ENCODE data around the gene ZSCAN16.

Gene ZSCAN16

DNA sequence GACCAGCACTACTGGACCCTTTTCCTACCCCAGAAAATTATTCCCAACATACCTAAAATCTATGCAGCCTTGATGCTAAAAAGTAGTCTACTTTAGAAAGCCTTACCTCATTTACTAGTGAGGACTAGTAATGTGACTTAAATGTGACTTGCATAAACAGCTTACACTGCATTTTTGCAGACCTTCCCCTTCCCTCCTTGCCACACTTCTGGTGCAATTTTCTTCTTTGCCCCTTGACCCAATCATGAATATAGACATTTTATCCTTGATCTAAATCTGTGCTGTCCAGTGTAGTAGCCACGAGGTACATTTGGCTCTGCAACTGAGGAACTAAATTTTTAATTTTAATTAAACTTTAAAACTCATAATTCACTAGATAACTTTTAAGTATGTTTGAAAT is 10.3 kb downstream of the ZSCAN16 start:
- Histone ChIP-seq H3K4me3 (no peak overlapping the region), H3K27me3 (no peaks in the 10 kb centered on the region), H3K9me3 (no peaks in the 10 kb centered on the region), H3K27ac (no peak overlapping the region), H3K36me3 (peaks cover 0 to 9% (median 2%) of the 10 kb centered on the region in 3 donors), H3K4me1 (peaks cover 0 to 30% (median 13%) of the 10 kb centered on the region in 4 donors)
- intact Hi-C loops (cut with DNase I; ENCODE audit: low total_unique reads) = loop anchor here (5.0 kb wide), 1 partner anchor 223 kb away; no protein-coding TSS in a partner anchor
- DNase-seq = no peak
- TF ChIP-seq, protein P1, sequence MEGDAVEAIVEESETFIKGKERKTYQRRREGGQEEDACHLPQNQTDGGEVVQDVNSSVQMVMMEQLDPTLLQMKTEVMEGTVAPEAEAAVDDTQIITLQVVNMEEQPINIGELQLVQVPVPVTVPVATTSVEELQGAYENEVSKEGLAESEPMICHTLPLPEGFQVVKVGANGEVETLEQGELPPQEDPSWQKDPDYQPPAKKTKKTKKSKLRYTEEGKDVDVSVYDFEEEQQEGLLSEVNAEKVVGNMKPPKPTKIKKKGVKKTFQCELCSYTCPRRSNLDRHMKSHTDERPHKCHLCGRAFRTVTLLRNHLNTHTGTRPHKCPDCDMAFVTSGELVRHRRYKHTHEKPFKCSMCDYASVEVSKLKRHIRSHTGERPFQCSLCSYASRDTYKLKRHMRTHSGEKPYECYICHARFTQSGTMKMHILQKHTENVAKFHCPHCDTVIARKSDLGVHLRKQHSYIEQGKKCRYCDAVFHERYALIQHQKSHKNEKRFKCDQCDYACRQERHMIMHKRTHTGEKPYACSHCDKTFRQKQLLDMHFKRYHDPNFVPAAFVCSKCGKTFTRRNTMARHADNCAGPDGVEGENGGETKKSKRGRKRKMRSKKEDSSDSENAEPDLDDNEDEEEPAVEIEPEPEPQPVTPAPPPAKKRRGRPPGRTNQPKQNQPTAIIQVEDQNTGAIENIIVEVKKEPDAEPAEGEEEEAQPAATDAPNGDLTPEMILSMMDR (IDR thresholded peaks at IDR 0.05) = no peak

DNA sequence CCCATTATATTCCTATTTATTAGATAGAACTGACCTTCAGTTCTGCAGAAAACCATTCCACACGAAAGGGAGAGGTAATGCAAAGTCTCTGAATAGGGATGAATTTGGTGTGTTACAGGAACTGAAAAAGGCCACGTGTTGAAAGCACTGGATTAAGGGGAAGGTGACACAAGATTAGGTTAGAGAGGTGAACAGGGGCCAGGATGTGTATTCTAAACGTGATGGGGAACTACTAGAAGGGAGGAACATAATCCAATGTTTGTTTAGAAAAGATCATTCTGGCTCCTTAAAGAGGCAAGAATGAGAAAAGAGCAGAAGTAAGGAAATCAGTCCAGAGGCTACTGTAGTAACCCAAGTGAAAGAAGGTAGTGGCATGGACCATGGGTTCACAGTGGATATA is 11.0 kb downstream of the ZSCAN16 start:
- H3K27ac ChIP-seq = peak overlapping the region; percentile 95 to 98
- intact Hi-C loops (cut with DNase I; ENCODE audit: low total_unique reads) = loop anchor here (5.0 kb wide), 1 partner anchor 222 kb away; no protein-coding TSS in a partner anchor
- TF ChIP-seq, protein P1 (IDR thresholded peaks at IDR 0.05) = no peak

DNA sequence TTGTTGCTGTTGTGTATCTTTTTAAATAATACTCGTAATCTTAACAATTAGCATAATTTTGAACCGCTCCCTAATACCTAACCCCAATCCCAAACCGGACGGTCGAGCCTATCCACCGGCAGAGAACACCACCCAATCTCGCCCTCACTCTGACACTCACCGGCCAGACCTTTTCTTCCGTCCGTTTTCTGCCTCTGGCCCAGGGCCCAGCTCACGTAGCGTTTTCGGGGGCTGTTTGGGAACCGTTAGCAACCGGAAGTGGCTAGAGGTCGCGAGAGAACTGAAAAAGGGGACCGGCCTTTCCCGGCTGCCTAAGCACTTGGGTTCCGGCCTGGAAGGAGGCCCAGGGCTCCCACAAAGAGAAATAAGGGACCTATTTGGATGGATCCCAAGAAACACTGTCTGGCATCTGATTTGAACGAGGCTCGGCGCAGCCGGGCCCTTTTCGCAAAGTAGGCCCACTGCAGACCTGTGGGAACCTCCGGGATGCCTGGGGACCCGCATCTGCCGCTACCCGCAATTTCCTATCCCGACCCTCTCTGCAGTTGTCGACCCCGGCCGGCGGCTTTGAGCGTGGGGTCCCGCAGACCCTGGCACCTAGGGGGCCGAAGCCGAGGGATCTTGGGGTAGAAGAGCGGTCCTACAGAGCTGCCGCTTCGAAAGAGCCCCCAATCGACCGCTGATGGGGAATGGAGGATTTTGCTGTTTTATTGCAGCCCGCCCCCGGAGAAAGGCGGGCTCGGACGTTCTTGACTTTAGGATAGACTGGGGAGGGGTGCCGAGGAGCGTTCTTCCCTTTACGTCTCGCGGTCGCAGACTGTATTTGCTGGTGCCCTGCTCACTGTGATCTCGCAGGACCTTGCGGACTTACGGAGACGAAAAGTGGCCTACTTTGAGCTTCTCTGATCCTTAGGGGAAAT is 12.4 kb downstream of the ZSCAN16 start:
- DNase-seq = peak; percentile 90 to 93
- H3K4me3 ChIP-seq = peak overlapping the region; percentile 72 to 81
- TF ChIP-seq, protein P1 (IDR thresholded peaks at IDR 0.05) = no peak
- H3K36me3 ChIP-seq = no peaks in the 10 kb centered on the region
- no peaks in the 10 kb centered on the region for H3K9me3 ChIP-seq
- peaks cover 0 to 30% (median 13%) of the 10 kb centered on the region in 4 donors for H3K4me1 ChIP-seq
- intact Hi-C loops (cut with DNase I; ENCODE audit: low total_unique reads) = loop anchor here (5.0 kb wide), 1 partner anchor 220 kb away; no protein-coding TSS in a partner anchor
- H3K27ac ChIP-seq = peak overlapping the region; percentile 95 to 98
- no peaks in the 10 kb centered on the region for H3K27me3 ChIP-seq

More for the DNA sequence above, 11.0 kb downstream of the ZSCAN16 start:
- Histone ChIP-seq H3K4me3 (no peak overlapping the region), H3K27me3 (no peaks in the 10 kb centered on the region), H3K4me1 (peaks cover 0 to 30% (median 13%) of the 10 kb centered on the region in 4 donors), H3K9me3 (no peaks in the 10 kb centered on the region), H3K36me3 (peaks cover 0 to 2% (median 0%) of the 10 kb centered on the region in 3 donors)
- no peak for DNase-seq

DNA sequence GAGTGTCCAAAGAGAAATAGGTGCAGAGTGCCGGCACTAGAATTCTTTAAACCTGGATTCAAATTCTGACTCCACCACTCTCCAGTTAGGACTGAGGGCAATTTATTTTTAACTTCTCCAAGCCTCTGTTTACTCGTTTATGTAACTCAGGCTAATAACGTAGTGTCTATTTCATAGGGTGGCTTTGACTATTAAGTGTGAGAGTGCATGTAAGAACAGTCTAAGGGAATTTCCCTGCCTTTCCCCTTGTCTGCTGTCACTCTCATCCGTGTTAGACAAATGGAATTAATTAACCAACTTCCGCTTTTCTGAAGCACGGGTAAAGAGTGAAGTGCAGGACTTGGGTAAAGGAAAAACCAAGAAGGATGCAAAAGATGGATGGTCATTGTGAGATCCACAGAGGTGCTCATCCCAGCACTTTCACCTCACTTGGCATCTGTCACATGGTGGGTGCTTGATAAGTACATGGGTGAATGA is 13.1 kb downstream of the ZSCAN16 start:
- TF ChIP-seq, protein P1 (IDR thresholded peaks at IDR 0.05) = no peak
- H3K36me3 ChIP-seq = no peaks in the 10 kb centered on the region
- no peak for DNase-seq
- peaks cover 0 to 32% (median 13%) of the 10 kb centered on the region in 4 donors for H3K4me1 ChIP-seq
- H3K27me3 ChIP-seq = no peaks in the 10 kb centered on the region
- peak overlapping the region; percentile 72 to 81 for H3K4me3 ChIP-seq
- intact Hi-C loops (cut with DNase I; ENCODE audit: low total_unique reads) = loop anchor here (5.0 kb wide), 1 partner anchor 220 kb away; no protein-coding TSS in a partner anchor
- peak overlapping the region; percentile 95 to 98 for H3K27ac ChIP-seq
- H3K9me3 ChIP-seq = no peaks in the 10 kb centered on the region

DNA sequence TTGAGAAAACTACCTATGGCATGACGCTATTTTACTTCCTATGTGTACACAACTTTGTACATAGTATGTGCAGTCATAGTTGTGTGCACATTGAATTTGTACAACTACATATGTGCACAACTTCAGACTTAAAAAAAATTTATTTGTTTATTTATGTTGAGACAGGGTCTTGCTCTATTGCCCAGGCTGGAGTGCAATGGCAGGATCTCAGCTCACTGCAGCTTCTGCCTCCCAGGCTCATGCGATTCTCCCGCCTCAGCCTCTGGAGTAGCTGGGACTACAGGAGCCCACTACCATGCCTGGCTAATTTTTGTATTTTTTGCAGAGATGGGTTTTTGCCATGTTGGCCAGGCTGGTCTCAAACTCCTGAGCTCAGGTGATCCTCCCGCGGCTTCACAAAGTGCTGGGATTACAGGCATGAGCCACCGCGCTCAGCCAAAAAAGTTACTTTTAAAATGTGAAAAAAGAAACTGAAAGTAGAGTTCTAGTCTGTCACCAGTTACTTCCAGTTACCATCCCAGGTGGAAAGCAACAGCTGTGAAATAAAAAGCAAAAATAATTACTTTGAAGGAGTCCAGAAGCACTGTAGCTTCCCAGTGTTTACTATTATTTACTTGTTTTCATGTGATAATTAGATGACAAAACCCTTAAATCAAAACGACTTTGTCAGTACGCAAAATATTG is 15.6 kb downstream of the ZSCAN16 start:
- H3K9me3 ChIP-seq = no peaks in the 10 kb centered on the region
- peaks cover 0 to 42% (median 18%) of the 10 kb centered on the region in 4 donors for H3K4me1 ChIP-seq
- DNase-seq = no peak
- H3K36me3 ChIP-seq = peaks cover 0 to 4% (median 1%) of the 10 kb centered on the region in 3 donors
- no peaks in the 10 kb centered on the region for H3K27me3 ChIP-seq
- intact Hi-C loops (cut with DNase I; ENCODE audit: low total_unique reads) = loop anchor here (5.0 to 10.0 kb wide), 2 partner anchors 75 to 217 kb away; no protein-coding TSS in a partner anchor
- H3K4me3 ChIP-seq = no peak overlapping the region
- no peak overlapping the region for H3K27ac ChIP-seq
- TF ChIP-seq, protein P1 (IDR thresholded peaks at IDR 0.05) = no peak

Data from tibial artery (tissue), 4 donors.